ENCODE data around the gene SLC25A1. TPM values are rescaled to one million over a fixed set of nuclear protein-coding genes. Genes with fewer than 3 reads are reported as not detected.

SLC25A1 gene
- total RNA-seq (2022; extraction: Qiagen RNA extraction) = 49.7 to 61.8 TPM (median 58.7 TPM) in 5 replicates

GRCh38 chr22:19178657-19179496 lies at the start of gene SLC25A1:
Gene SLC25A1 (minus strand): TSS chr22:19178736. CDS start chr22:19178673, 63 bp downstream.

GRCh38 chr22:19149991-19150390 lies 28.5 kb downstream of the SLC25A1 start, which contains the start of gene GSC2:
Gene GSC2 (minus strand): TSS chr22:19150292. CDS start chr22:19150283, 9 bp downstream.

GRCh38 chr22:19130959-19131684 lies 47.4 kb downstream of the SLC25A1 start, which contains the start of gene TSSK2:
Gene TSSK2 (plus strand): TSS chr22:19131308. CDS start chr22:19131400, 92 bp downstream.

Other genes with a start within 250 kb of the SLC25A1 start
- gene PRODH, start 242.4 kb downstream of the SLC25A1 start, total RNA-seq (2022; extraction: Qiagen RNA extraction) = 1.1 to 1.6 TPM (median 1.3 TPM) in 5 replicates
- gene DGCR2, start 56.3 kb downstream of the SLC25A1 start, total RNA-seq (2022; extraction: Qiagen RNA extraction) = 18.4 to 25.6 TPM (median 23.2 TPM) in 5 replicates
- not detected in 5 replicates for gene TSSK2, start 47.4 kb downstream of the SLC25A1 start, total RNA-seq (2022; extraction: Qiagen RNA extraction)
- 10.6 to 13.3 TPM (median 11.9 TPM) in 5 replicates for gene ESS2, start 34.1 kb downstream of the SLC25A1 start, total RNA-seq (2022; extraction: Qiagen RNA extraction)
- gene GSC2, start 28.4 kb downstream of the SLC25A1 start, total RNA-seq (2022; extraction: Qiagen RNA extraction) = 0.10 to 0.18 TPM in 2 of 5 replicates, not detected in the others
- gene CLTCL1, start 113.0 kb upstream of the SLC25A1 start, total RNA-seq (2022; extraction: Qiagen RNA extraction) = 3.8 to 5.1 TPM (median 4.7 TPM) in 5 replicates

Data from A549 treated with Hydrocortisone at 1 μM for 4 hours (cell line).